Islet of Langerhans (tissue), 1 donor: ENCODE results near the gene SLC17A9.

Experiments used
- FAIRE-seq: peaks from one replicate; lab custom pipeline; 2011; peaks lifted over from hg19 to GRCh38; lab: Jason Lieb, UNC

The SLC17A9 gene

GRCh38 chr20:62938105-62938888, 14.2 kb upstream of the SLC17A9 start, which contains the start of gene GID8:
TSS of gene GID8 (plus strand) at chr20:62938147. CDS start at chr20:62941503, 3,356 bp downstream.
- no peak for FAIRE-seq

GRCh38 chr20:62940875-62941274, 11.6 kb upstream of the SLC17A9 start:
- no peak for FAIRE-seq

- no peak for FAIRE-seq
Observed at GRCh38 chr20:62941792-62942191, 10.7 kb upstream of the SLC17A9 start.

GRCh38 chr20:62942456-62942855, 10.1 kb upstream of the SLC17A9 start:
- no peak for FAIRE-seq

- FAIRE-seq = no peak
Observed at GRCh38 chr20:62943396-62943795, 9.1 kb upstream of the SLC17A9 start.

GRCh38 chr20:62944184-62944583, 8.3 kb upstream of the SLC17A9 start:
- no peak for FAIRE-seq

- no peak for FAIRE-seq
Observed at GRCh38 chr20:62944746-62945145, 7.8 kb upstream of the SLC17A9 start.

GRCh38 chr20:62945771-62946339, 6.7 kb upstream of the SLC17A9 start:
- no peak for FAIRE-seq

- FAIRE-seq = no peak
Observed at GRCh38 chr20:62946918-62947317, 5.6 kb upstream of the SLC17A9 start.

- FAIRE-seq = no peak
Observed at GRCh38 chr20:62947532-62948300, 4.8 kb upstream of the SLC17A9 start.

GRCh38 chr20:62949153-62949821, 3.2 kb upstream of the SLC17A9 start:
- FAIRE-seq = no peak

- no peak for FAIRE-seq
Observed at GRCh38 chr20:62949962-62950361, 2.5 kb upstream of the SLC17A9 start.

- FAIRE-seq = no peak
Observed at GRCh38 chr20:62950741-62951140, 1.8 kb upstream of the SLC17A9 start.

- FAIRE-seq = no peak
Observed at GRCh38 chr20:62951143-62951895, 1.2 kb upstream of the SLC17A9 start.

GRCh38 chr20:62951896-62952372, 575 bp upstream of the SLC17A9 start:
- FAIRE-seq = no peak

GRCh38 chr20:62952968-62953838, 694 bp downstream of the SLC17A9 start:
- no peak for FAIRE-seq

GRCh38 chr20:62953839-62954703, 1.6 kb downstream of the SLC17A9 start:
- FAIRE-seq = no peak

GRCh38 chr20:62955519-62956386, 3.2 kb downstream of the SLC17A9 start:
- no peak for FAIRE-seq
